ENCODE data around the gene OR51F2. TPM values are rescaled to one million over a fixed set of nuclear protein-coding genes. Genes with fewer than 3 reads are reported as not detected.

Gene OR51F2
- total RNA-seq, 1 experiment from 2014 or later = not detected

GRCh38 chr11:4804280-4804679, 16.8 kb upstream of the OR51F2 start, which contains the start of gene OR52R1:
Gene OR52R1, minus strand, starts transcription at chr11:4804380. Its CDS starts 0 bp downstream, at chr11:4804380.
- TF ChIP-seq CTCF (IDR thresholded peaks at IDR 0.05; ENCODE audit: unreplicated experiment) = no peak
- ChIA-PET POLR2A (no interaction called here), CTCF (interaction anchor here (0.7 to 1.1 kb wide), 2 partner anchors 167 to 403 kb away, joined by 3 to 7 read pairs; partner anchors contain the start of gene OR51D1)
- BruUV-seq (replicated peaks) = no TSS peak
- Mint-ChIP-seq H3K4me3 (ENCODE audit: unreplicated experiment) (no peak within 1 kb of the TSS), H3K27me3 (ENCODE audit: insufficient read depth, unreplicated experiment) (no peaks in the 10 kb centered on the region), H3K4me1 (ENCODE audit: insufficient read depth, unreplicated experiment) (no peaks in the 10 kb centered on the region), H3K27ac (ENCODE audit: low read depth, unreplicated experiment) (no peak within 1 kb of the TSS), H3K36me3 (ENCODE audit: insufficient read depth, unreplicated experiment) (no peaks in the 10 kb centered on the region), H3K9me3 (ENCODE audit: unreplicated experiment) (peaks cover 8% of the 10 kb centered on the region)
- no peak for DNase-seq (ENCODE audit: unreplicated experiment)
- intact Hi-C loops (cut with micrococcal nuclease) = no loop called here

- DNase-seq (ENCODE audit: unreplicated experiment) = no peak
- ChIA-PET POLR2A (no interaction called here), CTCF (no interaction called here)
- H3K4me3 Mint-ChIP-seq (ENCODE audit: unreplicated experiment) = no peak overlapping the region
- no peak overlapping the region for H3K27ac Mint-ChIP-seq (ENCODE audit: low read depth, unreplicated experiment)
- no peak for TF ChIP-seq CTCF (IDR thresholded peaks at IDR 0.05; ENCODE audit: unreplicated experiment)
- no TSS peak for BruUV-seq (replicated peaks)
- H3K4me1 Mint-ChIP-seq (ENCODE audit: insufficient read depth, unreplicated experiment) = no peaks in the 10 kb centered on the region
- intact Hi-C loops (cut with micrococcal nuclease) = no loop called here
- H3K36me3 Mint-ChIP-seq (ENCODE audit: insufficient read depth, unreplicated experiment) = no peaks in the 10 kb centered on the region
- H3K27me3 Mint-ChIP-seq (ENCODE audit: insufficient read depth, unreplicated experiment) = peaks cover 3% of the 10 kb centered on the region
- no peaks in the 10 kb centered on the region for H3K9me3 Mint-ChIP-seq (ENCODE audit: unreplicated experiment)
Measured at GRCh38 chr11:4808476-4808875, 12.6 kb upstream of the OR51F2 start.

GRCh38 chr11:4809246-4809645, 11.9 kb upstream of the OR51F2 start:
- Mint-ChIP-seq H3K27me3 (ENCODE audit: insufficient read depth, unreplicated experiment) (peaks cover 10% of the 10 kb centered on the region), H3K36me3 (ENCODE audit: insufficient read depth, unreplicated experiment) (no peaks in the 10 kb centered on the region), H3K9me3 (ENCODE audit: unreplicated experiment) (no peaks in the 10 kb centered on the region), H3K4me3 (ENCODE audit: unreplicated experiment) (no peak overlapping the region), H3K27ac (ENCODE audit: low read depth, unreplicated experiment) (no peak overlapping the region), H3K4me1 (ENCODE audit: insufficient read depth, unreplicated experiment) (no peaks in the 10 kb centered on the region)
- intact Hi-C loops (cut with micrococcal nuclease) = no loop called here
- TF ChIP-seq CTCF (IDR thresholded peaks at IDR 0.05; ENCODE audit: unreplicated experiment) = no peak
- no TSS peak for BruUV-seq (replicated peaks)
- ChIA-PET CTCF (no interaction called here), POLR2A (no interaction called here)
- no peak for DNase-seq (ENCODE audit: unreplicated experiment)

- ChIA-PET CTCF (interaction anchor here (2.9 kb wide), 1 partner anchor 188 kb away, joined by 21 read pairs; the partner anchor contains the start of gene OR51D1), POLR2A (no interaction called here)
- no peak for DNase-seq (ENCODE audit: unreplicated experiment)
- peaks cover 25% of the 10 kb centered on the region for H3K27me3 Mint-ChIP-seq (ENCODE audit: insufficient read depth, unreplicated experiment)
- H3K4me1 Mint-ChIP-seq (ENCODE audit: insufficient read depth, unreplicated experiment) = peaks cover 6% of the 10 kb centered on the region
- H3K27ac Mint-ChIP-seq (ENCODE audit: low read depth, unreplicated experiment) = no peak overlapping the region
- H3K4me3 Mint-ChIP-seq (ENCODE audit: unreplicated experiment) = no peak overlapping the region
- no peak for TF ChIP-seq CTCF (IDR thresholded peaks at IDR 0.05; ENCODE audit: unreplicated experiment)
- H3K9me3 Mint-ChIP-seq (ENCODE audit: unreplicated experiment) = no peaks in the 10 kb centered on the region
- intact Hi-C loops (cut with micrococcal nuclease) = loop anchor here (10.0 kb wide), 1 partner anchor 640 kb away; no protein-coding TSS in a partner anchor
- BruUV-seq (replicated peaks) = no TSS peak
- H3K36me3 Mint-ChIP-seq (ENCODE audit: insufficient read depth, unreplicated experiment) = no peaks in the 10 kb centered on the region
Measured at GRCh38 chr11:4825132-4825531, 4.0 kb downstream of the OR51F2 start.

All from MCF 10A (cell line).